ENCODE data around the gene SLC6A3.
"Not testable (repeated sequence)": the region's sequence is repeated elsewhere in the genome, so short reads cannot be mapped to it uniquely, and the experiment has no call there.

SLC6A3 gene

DNA sequence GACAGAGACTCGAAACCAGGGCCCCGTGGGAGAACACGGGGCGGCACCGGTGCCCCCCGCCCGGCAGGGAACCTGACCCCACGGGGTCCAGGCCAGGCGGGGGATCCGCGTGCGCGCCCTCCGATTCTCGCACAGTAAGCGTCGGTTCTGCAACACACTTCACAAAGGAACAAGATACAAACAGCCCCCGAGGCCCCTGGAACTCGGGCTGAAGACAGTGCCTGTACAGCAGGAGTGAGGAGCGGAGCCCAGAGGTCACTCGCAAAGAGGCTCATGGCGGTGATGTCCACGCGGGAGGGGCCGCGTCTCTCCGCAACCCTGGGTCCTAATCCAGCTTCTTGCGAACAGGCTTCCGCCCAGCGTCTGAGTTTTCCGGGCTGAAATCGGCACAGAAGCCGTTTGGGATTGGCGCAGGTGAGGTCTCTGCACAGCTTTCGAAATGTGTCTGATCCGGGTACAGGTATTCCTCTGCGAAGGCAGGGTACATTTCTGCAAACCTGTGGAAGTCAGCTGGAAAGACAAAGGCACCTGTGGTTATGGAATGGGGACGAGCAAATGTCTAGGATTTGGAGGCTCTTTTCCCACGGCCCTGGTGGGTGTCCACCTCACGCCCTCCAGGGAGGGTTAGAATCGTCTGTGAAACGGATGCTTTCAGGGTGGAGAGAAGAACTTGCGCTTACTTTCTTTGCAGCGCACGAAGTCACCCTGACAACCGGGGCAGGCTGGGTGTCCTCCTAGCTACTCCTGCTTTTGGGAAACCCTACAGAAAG lies 18.3 kb upstream of the SLC6A3 start:
- DNase-seq: no peak

DNA sequence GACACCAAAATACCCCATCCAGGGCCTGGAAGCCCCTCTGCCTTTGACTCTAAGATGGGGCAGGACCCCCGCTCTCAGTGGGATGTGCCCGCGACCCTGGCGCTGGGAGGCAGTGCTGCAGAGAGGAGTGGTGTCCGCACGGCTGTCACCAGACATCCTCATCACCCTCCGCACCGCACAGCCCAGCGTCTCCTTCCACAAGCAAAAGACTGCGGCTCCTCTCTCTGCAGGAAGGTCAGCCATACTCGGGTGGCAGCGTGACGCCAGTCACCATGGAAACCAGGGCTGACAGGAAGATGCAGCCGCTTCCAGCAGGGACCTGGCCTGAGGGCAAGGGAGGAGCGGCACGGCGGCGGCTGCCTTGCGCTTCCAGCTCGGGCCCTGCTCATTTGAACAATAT lies 17.1 kb upstream of the SLC6A3 start:
- no peak for DNase-seq

DNA sequence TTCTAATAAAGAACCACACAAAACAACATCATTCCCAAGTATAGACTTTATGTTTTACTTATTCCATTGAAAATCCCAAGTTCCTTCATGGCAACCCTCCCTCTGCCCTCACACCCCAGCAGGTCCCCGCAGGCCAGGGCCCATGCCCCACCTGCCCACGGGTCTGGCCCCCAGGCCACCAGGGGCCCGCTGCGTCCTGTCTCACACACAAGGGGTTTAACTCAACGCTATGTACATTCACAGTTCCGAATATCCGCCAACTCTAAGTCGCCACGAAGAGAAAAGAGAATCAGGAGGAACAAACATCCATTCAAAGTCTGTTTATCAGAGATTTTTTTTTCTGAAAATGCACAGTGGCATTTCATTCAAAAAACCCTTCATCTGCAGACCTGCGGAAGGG lies 16.2 kb upstream of the SLC6A3 start:
- DNase-seq: no peak

DNA sequence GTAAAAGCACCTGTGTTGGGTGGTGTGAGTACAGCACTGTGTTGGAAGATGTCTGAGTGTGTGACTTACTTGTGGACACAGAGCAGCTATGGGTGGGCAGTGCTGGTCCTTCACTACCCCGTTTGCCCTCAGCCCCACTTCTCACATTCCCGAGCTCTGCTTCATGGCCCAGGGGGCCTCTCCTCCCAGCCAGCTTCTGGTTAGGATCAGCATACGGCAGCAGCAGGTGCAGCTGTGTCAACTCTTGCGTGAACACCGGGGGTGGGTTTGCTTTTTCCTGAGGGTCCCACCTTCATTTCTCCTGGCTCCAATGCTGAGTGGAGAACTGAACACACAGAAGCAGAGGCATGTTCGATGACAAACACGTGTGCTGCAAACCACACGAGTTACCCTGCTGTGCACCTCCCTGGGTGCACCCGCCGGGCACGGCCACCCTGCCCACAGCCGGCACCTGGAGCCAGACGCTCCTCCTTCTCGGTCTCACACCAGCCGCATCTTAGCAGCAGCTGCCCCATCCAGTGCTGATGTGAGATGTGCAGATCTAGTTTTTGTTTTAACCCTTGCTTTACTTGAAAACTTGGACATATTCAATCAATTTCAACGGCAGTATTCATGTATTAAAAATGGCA lies 14.9 kb upstream of the SLC6A3 start:
- no peak for DNase-seq

DNA sequence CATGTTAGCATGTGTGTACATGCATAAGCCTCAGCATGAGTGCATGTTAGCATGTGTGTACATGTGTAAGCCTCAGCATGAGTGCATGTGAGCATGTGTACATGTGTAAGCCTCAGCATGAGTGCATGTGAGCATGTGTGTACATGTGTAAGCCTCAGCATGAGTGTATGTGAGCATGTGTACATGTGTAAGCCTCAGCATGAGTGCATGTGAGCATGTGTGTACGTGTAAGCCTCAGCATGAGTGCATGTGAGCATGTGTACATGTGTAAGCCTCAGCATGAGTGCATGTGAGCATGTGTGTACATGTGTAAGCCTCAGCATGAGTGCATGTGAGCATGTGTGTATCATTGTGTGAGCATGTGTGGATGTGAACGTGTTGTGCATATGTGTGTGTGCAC lies 14.2 kb upstream of the SLC6A3 start:
- not testable (repeated sequence) for DNase-seq

DNA sequence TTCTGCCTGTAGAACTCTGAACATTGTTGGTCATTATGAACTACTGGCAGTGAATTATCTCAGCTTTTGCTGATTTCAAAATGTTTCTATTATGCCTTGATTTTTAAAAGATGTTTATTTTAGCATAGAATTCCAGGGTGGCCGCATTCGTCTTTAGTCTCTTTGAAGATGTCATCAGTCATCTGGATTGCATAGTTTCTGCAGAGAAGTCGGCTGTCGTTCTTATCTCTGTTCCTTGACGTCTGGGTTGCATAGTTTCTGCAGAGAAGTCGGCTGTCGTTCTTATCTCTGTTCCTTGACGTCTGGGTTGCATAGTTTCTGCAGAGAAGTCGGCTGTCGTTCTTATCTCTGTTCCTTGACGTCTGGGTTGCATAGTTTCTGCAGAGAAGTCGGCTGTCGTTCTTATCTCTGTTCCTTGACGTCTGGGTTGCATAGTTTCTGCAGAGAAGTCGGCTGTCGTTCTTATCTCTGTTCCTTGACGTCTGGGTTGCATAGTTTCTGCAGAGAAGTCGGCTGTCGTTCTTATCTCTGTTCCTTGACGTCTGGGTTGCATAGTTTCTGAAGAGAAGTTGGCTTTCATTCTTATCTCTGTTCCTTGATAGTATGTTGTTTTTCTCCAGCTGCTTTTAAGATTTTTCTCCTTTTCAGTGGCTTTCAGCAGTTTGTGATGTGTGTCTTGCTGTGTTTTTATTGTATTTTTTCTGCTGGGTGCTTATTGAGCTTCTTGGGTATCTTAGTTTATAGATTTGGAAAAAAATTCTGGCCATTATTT lies 11.1 kb upstream of the SLC6A3 start:
- DNase-seq: not testable (repeated sequence)

DNA sequence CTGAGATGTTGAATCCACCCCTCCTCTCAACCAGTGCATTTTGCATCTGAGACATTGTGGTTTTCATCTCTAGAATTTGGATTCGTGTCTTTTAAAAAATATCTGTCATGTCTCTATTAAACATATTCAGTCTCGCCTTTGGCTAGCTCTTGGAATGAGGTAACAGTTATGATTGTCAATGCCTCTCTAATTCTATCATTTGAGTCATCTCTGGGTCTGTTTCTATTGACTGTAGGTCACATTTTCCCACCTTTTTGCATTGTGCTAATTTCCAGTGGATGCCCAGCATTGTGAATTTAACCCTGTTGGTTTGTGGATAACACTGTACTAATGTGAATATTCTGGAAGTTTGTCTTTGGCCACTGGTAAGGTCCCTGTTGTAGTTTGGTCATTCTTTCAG lies 8.4 kb upstream of the SLC6A3 start:
- no peak for DNase-seq

DNA sequence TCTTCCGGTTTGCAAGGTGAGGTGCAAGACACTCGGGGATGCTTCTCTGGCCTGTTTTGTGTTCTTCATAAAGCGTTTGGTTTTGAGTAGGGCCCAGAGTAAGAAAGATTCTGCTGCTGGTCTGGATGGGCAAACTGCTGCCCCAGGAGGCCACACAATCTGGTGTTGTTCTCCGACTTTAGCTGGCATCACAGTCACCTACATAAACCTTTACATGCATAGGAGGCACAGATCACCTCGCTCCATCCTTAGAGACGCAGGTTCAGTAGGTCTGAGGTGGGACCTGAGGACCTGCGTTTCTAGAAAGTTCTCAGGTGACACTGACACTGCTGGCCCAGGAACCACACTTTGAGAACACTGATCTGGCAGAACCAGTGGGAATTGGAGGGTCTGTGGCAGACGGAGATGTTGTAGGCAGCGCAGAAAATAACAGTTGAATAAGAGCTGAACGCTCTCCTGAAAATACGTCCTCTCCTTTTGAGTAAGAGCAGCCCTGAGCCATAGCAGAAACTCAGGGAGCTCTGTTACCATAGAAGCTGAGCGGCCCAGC lies 3.9 kb upstream of the SLC6A3 start:
- no peak for DNase-seq

DNA sequence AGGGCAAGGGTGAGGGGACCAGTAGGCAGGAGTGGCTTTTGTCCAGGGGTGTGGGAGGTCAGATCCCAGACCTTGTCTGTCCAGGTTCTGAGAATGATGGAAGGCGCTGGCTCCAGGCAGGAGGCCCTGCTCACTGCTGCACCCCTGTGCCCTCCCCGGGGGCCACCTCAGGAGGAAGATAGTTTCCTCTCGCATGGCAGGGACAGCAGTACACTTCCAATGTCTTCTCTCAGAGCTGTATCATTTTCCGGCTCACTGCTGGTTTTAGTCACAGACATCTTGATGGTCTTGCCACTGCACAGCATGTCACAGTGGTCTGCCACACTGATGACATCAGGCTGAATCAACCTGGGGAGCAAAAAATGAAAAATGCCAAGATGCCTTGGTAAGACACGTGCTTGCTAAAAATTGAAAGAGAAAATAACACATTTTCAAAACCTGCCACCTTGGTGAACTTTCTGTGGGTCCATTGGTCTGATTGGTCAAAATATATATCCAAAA lies 3.3 kb upstream of the SLC6A3 start:
- DNase-seq: no peak

DNA sequence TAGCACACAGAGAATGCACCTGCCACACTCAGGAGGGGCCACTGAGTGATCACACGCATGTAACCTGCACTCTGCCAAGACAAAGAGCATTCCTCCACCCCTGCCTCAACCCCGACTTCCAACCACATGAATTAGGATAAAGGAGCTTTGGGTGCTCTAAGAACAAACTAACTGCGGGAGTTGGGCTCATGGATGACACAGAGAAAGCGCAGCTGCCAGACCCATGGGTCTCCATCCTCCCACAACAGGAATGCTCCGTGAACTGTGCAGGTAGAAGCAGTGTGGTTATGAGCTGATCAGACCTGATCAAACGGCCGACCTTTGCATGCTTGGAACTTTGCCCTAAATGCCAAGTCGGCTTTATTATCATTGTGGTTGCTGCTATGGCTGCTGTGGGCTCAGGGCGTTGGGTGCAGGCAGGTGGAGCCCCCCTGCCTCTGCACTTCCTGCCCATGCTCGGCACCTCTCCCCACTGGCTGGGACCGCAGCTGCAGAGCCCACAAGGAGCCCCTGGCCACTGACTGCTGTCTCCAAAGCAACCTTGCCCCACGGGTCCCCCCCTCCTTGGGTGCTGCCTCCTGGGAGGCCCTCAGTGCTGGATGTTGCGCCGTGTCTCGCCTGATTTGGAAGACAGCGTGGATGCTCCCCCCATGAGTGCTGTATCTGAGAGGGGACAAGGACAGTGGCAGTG lies 2.6 kb upstream of the SLC6A3 start:
- DNase-seq: peak; percentile 30

DNA sequence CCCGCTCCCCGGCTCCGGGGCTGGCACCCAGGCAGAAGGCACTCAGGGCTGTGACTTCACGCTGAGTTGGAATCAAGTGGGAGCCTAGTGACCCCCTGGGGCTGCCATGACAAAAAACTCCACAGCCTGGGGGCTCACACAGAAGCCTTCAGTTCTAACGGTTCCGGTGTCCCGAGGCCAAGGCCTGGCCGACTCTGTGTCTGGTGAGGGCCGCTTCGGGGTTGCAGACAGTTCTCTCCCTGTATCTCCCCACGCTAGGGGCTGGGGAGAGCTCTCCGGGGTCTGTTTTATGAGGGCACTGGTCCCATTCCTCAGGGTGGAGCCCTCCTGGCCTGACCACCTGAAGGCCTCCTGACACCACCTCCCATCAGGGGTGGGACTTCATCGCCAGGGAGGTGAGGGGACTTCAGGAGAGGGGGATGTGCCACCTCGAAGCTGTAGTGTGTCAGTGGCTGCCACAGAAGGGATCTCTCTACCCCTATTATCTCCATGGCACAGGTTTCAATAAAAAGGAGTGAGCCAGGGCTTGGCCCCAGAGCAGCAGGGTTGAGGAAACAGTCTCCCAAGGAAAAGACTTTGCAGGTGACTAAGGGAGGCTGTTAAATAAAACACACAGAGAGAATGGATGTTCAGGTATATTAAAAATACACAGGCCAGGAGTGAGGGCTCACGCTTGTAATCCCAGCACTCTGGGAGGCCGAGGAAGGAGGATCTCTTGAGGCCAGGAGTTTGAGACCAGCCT lies 1.5 kb upstream of the SLC6A3 start:
- DNase-seq: no peak

DNA sequence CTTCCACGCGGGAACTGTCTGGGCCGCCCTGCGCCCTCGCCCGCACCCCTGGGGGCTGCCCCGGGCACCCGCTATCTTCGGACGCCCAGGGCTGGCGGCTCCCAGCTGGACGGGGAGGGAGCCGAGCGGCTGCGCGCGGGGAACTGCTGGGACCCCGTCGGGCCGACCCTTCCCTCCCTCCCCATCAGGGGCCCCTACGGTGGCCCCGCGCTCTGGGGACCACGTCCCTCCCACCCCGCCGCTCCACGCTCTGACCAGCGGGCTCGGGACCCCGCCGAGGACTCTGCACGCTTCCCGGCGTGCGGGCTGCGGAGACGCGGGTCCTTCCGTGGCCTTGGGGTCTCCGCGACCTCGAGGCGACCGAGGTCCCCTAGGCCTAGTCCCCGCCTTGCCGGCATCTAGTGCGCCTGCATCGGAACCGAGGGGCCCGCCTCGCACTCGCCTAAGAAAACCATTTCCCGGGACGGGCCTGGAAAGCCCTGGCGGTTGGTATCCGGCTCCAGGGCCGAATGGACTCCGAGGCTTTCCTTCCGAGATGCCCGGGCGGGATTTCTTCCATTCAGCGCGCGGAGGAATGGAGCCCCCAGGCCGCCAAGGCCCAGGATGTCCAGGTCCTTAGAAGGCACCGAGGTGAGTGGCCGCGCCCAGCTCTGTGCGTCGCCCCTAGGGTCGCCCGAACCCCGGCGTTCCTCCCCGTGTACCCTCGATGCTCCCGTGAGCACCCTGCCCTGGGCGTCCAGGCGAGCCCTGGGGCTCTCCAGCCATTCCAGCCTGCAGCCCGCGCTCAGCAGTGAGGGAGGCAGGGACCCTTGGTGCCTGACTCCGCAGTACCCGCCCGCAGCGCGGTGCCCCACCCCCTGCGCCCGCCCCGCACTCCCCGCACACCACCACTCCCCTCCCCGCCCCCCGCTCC lies 705 bp upstream of the SLC6A3 start:
- DNase-seq: no peak

DNA sequence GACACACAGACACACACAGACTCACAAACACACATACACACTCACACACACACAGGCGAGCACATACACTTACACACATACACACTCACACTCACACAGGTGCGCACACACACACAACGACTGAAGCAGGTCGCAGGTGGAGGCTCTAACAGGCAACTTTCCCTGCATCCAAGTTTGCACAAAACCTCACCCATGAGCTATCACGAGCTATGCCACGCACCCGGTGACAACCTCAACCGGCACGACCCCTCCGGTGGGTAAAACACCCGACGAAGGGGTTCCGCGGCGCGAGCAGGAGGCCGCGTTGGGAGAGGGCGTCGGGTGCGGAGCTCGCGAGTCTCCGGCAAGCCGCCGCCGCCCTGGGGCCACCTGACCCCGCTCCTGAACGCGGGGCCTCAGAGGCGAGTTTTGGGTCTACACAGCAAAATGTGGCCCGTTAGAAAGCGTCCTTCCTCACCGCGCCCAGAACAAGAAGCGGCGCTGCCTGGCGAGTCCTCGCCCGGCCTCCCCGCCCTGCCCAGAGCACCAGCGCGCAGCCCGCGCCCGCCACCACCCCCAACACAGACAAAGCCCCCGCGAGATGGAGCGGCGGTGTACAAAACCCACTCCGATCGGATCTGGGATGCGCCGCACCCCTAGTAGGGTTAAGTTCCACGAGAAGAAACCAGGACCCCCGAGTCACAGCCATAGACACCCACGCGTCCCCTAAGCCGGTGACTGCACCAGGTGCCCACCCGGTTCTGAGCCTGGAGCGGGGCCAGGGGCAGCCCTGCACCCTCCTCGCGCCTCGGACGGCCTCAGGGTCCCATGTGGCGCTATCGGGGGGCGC lies 665 bp downstream of the SLC6A3 start:
- DNase-seq: no peak

DNA sequence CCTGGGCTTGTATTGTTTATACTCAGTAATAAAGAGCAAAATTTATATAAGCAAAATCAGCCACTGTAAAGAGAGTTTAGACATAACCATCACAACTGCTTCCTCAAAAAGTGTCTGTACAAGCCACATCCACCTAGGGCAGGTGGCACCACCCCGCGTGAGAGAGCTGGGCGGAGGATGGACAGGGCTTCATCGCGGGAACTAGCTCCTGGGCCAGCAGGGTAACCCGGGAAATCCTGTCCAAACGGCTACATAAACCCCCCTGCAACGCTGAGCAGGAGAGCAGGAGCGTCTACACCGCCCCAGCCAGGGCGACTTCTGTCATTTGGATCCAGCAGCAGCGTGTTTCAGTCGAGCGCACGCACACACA lies 1.3 kb downstream of the SLC6A3 start:
- DNase-seq: no peak

DNA sequence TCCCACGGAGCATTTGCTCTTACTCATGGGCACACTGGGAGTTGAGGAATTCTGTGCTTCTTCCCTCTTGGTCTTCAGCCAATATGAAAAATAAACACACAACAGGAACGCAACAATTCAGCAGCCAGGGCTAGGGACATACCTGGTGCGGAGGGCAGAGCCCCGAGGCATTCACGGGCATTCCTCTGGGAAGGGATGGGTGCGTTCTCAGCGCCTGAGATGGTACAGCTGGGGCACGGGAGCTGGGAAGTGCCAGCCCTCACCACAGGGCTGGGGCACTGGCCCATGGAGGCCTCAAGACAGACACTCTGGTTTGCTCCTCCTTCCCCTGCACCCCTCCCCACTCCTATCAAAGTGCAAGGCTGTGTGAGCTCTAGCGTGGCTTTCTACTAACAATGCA lies 2.1 kb downstream of the SLC6A3 start:
- no peak for DNase-seq

DNA sequence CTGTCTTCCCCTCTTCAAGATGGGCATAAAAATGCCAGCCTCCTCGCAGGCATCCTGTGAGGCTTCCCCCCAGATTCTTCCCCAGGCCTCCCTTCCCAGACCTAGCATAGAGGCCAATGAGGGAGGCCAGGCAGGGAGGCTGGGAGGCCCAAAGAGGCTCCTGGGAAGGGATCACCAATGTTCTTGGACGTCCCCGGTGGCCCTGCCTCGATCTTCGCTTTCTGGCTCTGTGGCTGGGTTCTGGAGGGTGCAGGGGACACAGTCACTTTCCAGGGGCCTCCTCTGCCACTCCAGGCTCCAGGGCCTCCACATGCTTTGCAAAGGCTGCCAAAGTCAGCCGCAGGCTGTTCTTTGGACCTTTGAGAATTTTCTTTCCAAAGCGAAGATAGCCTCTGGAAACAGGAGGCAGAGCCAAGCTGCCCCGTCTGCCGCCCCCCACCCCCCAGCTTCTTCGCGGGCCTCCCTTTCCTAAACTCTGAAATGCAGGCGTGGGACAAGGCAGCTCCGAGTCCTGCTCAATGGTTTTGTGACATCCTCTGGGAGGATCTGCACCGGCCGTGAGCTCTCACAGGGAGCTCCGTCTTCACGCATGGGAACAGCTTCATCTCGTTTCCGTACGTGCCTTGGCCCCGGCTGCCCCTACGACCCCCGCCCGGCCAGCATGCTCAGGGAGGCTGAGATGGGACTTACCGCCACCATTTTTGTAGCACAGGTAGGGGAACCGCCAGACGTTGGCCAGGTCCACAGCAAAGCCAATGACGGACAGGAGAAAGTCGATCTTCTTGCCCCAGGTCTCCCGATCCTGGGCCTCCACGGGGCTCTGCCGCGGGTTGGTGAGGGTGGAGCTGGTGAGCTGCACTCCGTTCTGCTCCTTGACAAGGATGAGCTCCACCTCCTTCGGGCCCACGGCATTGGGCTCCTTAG lies 2.8 kb downstream of the SLC6A3 start:
- DNase-seq: no peak

DNA sequence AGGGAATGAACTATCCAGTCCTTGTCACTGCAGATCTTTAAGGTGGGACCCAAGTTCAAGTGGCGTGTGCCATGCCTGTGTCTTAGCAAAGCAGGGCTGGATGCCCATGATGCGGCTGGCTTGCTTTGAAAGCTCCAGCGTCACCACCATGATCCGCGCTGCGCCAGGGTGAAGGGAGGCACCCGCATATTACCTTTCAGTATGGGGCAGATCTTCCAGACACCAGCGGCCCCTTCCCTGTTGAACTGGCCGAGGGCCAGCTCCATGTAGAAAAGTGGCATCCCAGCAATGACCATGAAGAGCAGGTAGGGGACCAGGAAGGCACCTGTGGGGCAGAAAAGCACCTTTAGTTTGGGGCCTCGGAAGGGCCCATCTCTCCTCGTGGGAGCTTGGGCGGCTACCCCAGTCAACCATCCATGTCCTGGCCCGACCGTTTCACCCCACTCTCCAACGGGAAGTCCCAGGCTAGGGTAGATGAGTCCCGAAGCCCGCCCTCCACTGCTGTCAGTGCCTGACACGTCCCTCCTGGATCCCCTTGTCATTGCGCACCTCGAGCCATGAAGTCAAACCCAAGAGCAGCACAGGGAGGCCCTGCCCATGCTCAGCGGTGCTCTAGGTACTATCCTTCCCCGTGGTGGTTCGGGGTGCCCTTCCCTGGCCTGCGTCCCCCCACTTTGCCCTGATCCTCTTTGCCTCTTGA lies 3.9 kb downstream of the SLC6A3 start:
- DNase-seq: no peak

DNA sequence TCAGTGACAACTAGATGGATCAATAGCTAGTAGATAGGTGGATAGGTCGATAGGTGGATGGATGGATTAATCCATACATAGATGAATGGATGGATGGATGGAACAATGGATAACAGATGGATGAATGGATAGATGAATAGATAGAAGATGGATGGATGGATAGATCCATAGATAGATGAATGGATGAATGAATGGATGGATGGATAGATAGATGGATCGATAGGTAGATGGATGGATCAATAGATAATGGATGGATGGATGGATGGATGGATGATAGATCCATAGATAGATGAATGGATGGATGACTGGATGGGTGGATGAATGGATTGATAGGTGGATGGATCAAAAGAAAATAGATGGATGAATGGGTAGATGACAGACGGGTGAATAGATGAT lies 5.1 kb downstream of the SLC6A3 start:
- DNase-seq: no peak
